Heart left ventricle (tissue), 13 donors: ENCODE measurements around the gene C8A.

Experiments
- CTCF ChIP-seq, 12 donors: fragments of 200-600 bp; sonication (generic) in 4 of 12; IDR thresholded peaks; one replicate each; pipeline versions ENCODE4 v1.5.0 to v1.8.0; 2018 to 2022; ENCODE audit warnings: antibody characterized with exemption in 12 of 12, mild to moderate bottlenecking in 5 of 12
- POLR2A ChIP-seq, 2 donors: fragments of 450-650 bp; IDR thresholded peaks; one replicate each; pipeline ENCODE4 v1.6.1; 2017; ENCODE audit warnings: antibody characterized with exemption in 2 of 2, mild to moderate bottlenecking in 2 of 2, moderate library complexity in 2 of 2
- donor health status: ischemic (EF 13 %, LVEDD 7.1; RV severe dilation, severe dysfunction).
- donor health status: DM: no; HTN: yes; CAD: no.
- donor health status: DM: no; HTN: no; CAD: no.
- donor health status: ischemic (EF 25% LVEDD 6.9; RV normal size, moderate dysfunction).
- donor health status: ischemic (EF 25% LVEDD 5.7; RV mildly dilated, moderate dysfunction).
- donor health status: ischemic (EF 35%, LVEDD 5.7; RV mildly dilated, moderate dysfunction).
- donor health status: nonischemic (EF 11% LVEDD 7.7; RV severe dilation, severe dysfunction).
- donor health status: DM: yes; HTN: yes; CAD: no.
- donor health status: PGD.
- donor health status: ischemic (EF 29% LVEDD 5.4; RV normal size, mild dysfunction).
- donor health status: nonischemic (EF 23%, LVEDD 6.1; RV moderate dilation, normal function).

DNA sequence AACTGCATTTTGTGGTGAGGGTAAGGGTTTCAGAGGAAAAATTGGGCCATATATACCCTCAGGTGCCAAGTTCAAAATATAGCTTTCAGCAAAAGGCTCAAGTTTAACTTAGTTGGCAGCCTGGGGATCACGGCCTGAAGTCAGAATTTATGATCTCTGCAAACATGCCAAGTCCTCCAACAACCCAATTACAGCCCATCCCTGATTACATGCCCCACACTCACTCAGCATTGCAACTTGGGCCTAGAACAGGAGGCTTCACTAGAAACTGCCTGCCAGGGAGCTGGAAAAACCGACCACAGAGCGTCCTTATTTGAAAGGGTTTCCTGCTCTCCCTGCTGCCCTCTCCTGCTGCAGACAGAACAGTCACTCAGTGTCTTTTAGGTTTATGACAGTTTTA lies 47.8 kb upstream of the C8A start:
- TF ChIP-seq POLR2A (IDR thresholded peaks at IDR 0.05): no peak
- peak in 2 of 12 donors; percentile 26 to 31 for TF ChIP-seq CTCF (IDR thresholded peaks at IDR 0.05)
